ENCODE measurements around the gene SPATA6. TPM values are rescaled to one million over a fixed set of nuclear protein-coding genes. Genes with fewer than 3 reads are reported as not detected.
"Not testable (repeated sequence)": the region's sequence is repeated elsewhere in the genome, so short reads cannot be mapped to it uniquely, and the experiment has no call there.

Gene SPATA6
- total RNA-seq, 2 donors from 2014 or later = 1.1 to 2.7 TPM

GRCh38 chr1:48435312-48436002, 36.5 kb downstream of the SPATA6 start:
- ATAC-seq (replicated peaks); H3K36me3 Mint-ChIP-seq (ENCODE audit: low read depth); H3K27me3 Mint-ChIP-seq; H3K9me3 Mint-ChIP-seq; H3K4me1 Mint-ChIP-seq; H3K4me3 Mint-ChIP-seq; H3K27ac Mint-ChIP-seq: not testable (repeated sequence)

- Mint-ChIP-seq H3K4me3 (no peak overlapping the region), H3K27ac (no peak overlapping the region), H3K4me1 (no peaks in the 10 kb centered on the region), H3K36me3 (ENCODE audit: low read depth) (no peaks in the 10 kb centered on the region), H3K27me3 (no peaks in the 10 kb centered on the region), H3K9me3 (peaks cover 7% of the 10 kb centered on the region)
- ATAC-seq (replicated peaks) = no peak
Observed at GRCh38 chr1:48430832-48431231, 41.2 kb downstream of the SPATA6 start.

GRCh38 chr1:48422009-48422408, 50.0 kb downstream of the SPATA6 start:
- H3K36me3 Mint-ChIP-seq (ENCODE audit: low read depth) = peaks cover 5% of the 10 kb centered on the region
- no peak for ATAC-seq (replicated peaks)
- no peaks in the 10 kb centered on the region for H3K9me3 Mint-ChIP-seq
- H3K4me1 Mint-ChIP-seq = no peaks in the 10 kb centered on the region
- H3K27ac Mint-ChIP-seq = no peak overlapping the region
- H3K27me3 Mint-ChIP-seq = no peaks in the 10 kb centered on the region
- H3K4me3 Mint-ChIP-seq = no peak overlapping the region

- Mint-ChIP-seq H3K36me3 (ENCODE audit: low read depth) (no peaks in the 10 kb centered on the region), H3K9me3 (no peaks in the 10 kb centered on the region), H3K27ac (no peak overlapping the region), H3K27me3 (no peaks in the 10 kb centered on the region), H3K4me1 (no peaks in the 10 kb centered on the region), H3K4me3 (no peak overlapping the region)
- no peak for ATAC-seq (replicated peaks)
Observed at GRCh38 chr1:48418742-48419141, 53.3 kb downstream of the SPATA6 start.

DNA sequence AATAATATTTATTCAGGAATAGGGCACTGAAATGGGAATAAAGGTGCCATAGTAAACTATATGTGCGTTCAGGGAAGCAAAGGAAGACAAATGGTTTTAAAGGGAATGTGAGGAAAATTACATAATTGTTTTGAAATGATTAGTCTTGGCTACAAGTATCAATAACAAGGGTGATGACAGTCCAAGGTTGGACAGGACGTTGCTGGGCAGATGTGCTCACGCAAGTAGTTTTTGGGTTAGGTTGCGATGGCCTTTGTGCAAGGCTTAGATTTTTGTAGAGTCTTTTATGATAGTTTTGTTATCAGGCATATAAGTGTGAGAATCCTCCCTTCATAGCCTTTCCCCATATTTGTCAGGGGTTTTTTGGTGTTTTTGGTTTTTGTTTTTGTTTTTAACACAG, 57.0 kb downstream of the SPATA6 start:
- ATAC-seq (replicated peaks) = no peak
- H3K27ac Mint-ChIP-seq = no peak overlapping the region
- H3K9me3 Mint-ChIP-seq = no peaks in the 10 kb centered on the region

DNA sequence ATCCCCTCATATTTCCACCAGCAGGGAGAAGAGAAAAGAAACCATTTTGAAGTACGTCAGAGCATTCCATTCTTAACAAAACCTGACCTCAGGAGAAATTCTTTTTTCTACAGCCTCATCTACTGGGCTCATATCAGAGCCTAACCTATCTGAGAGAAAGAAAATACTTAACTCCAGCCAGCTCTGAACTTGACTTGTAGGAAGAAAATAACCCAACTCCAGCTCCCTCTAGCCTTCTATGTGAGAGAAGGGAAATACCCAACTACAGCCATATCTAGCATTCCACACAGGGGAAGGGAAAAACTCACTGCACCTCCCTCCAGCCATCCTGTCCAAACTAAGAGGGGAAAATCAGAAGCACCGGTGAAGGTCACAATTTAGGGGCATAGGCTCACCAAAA, 57.7 kb downstream of the SPATA6 start:
- no peak overlapping the region for H3K27ac Mint-ChIP-seq

More for the DNA sequence above, 57.0 kb downstream of the SPATA6 start:
- Mint-ChIP-seq H3K4me3 (no peak overlapping the region), H3K36me3 (ENCODE audit: low read depth) (no peaks in the 10 kb centered on the region), H3K4me1 (no peaks in the 10 kb centered on the region), H3K27me3 (no peaks in the 10 kb centered on the region)

DNA sequence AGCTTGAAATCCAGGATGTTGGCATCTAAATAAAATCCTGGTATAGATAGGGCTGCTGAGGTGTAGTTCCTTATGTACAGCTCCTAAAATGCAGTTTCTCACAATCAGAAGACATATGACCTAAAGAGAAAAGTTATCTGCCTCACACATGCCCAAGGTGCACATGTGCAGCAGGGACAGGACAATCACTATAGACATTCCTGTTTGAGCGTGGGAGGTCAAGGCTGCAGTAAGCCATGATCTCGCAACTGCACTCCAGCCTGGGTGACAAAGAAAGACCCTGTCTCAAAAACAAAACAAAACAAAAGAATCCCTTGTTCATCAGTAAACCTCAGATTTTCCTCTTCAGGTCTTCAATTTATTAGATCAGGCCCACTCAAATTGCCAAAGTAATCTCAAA, 66.1 kb downstream of the SPATA6 start:
- no peaks in the 10 kb centered on the region for H3K27me3 Mint-ChIP-seq
- H3K36me3 Mint-ChIP-seq (ENCODE audit: low read depth) = no peaks in the 10 kb centered on the region
- H3K27ac Mint-ChIP-seq = no peak overlapping the region
- no peaks in the 10 kb centered on the region for H3K4me1 Mint-ChIP-seq
- no peaks in the 10 kb centered on the region for H3K9me3 Mint-ChIP-seq
- H3K4me3 Mint-ChIP-seq = no peak overlapping the region
- ATAC-seq (replicated peaks) = no peak

More for the DNA sequence above, 57.7 kb downstream of the SPATA6 start:
- no peaks in the 10 kb centered on the region for H3K4me1 Mint-ChIP-seq
- ATAC-seq (replicated peaks) = no peak
- no peak overlapping the region for H3K4me3 Mint-ChIP-seq
- H3K27me3 Mint-ChIP-seq = no peaks in the 10 kb centered on the region
- H3K9me3 Mint-ChIP-seq = no peaks in the 10 kb centered on the region
- no peaks in the 10 kb centered on the region for H3K36me3 Mint-ChIP-seq (ENCODE audit: low read depth)

- Mint-ChIP-seq H3K9me3 (no peaks in the 10 kb centered on the region), H3K36me3 (ENCODE audit: low read depth) (no peaks in the 10 kb centered on the region), H3K27ac (no peak overlapping the region), H3K4me3 (no peak overlapping the region), H3K27me3 (no peaks in the 10 kb centered on the region), H3K4me1 (no peaks in the 10 kb centered on the region)
- ATAC-seq (replicated peaks) = no peak
Observed at GRCh38 chr1:48405400-48405799, 66.6 kb downstream of the SPATA6 start.

- no peak overlapping the region for H3K27ac Mint-ChIP-seq
- no peaks in the 10 kb centered on the region for H3K9me3 Mint-ChIP-seq
- H3K4me3 Mint-ChIP-seq = no peak overlapping the region
- H3K4me1 Mint-ChIP-seq = no peaks in the 10 kb centered on the region
- ATAC-seq (replicated peaks) = no peak
- no peaks in the 10 kb centered on the region for H3K36me3 Mint-ChIP-seq (ENCODE audit: low read depth)
- no peaks in the 10 kb centered on the region for H3K27me3 Mint-ChIP-seq
Observed at GRCh38 chr1:48402599-48402998, 69.4 kb downstream of the SPATA6 start.

DNA sequence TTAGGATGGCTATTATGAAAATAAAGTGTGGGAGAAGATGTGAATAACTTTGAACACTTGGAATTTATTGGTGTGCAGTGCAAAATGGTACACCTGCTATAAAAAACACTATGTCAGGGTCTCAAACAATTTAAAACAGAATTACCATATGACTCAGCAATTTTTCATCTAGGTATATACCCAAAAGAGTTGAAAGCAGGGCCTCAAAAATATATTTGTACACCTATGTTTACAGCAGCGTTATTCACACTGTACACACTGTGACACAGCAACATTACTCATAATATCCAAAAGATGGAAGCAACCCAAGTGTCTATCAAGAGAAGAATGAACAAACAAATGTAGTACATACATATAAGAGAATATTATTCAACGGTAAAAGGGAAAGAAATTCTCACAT, 75.8 kb downstream of the SPATA6 start:
- no peak overlapping the region for H3K27ac Mint-ChIP-seq

DNA sequence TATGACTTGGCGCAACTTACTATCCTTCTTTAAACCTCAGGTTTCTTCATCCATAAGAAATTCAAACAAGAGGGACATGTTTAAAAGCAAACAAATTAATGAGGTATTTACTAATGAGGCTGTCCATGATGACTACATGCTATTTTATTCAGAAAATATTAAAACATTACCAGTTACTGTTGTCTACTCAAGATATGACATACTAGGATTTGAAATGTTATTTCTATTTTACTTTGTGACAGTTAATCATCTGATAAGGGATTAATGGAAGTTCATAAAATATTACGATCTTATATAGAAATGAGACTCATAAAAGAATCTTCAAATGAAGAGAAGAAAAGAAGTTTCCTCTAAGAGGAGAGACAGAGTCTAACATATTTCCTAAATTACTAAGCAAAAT, 80.1 kb downstream of the SPATA6 start:
- no peaks in the 10 kb centered on the region for H3K9me3 Mint-ChIP-seq
- no peak overlapping the region for H3K4me3 Mint-ChIP-seq
- H3K36me3 Mint-ChIP-seq (ENCODE audit: low read depth) = peaks cover 6% of the 10 kb centered on the region
- H3K27me3 Mint-ChIP-seq = no peaks in the 10 kb centered on the region
- no peak for ATAC-seq (replicated peaks)
- no peak overlapping the region for H3K27ac Mint-ChIP-seq
- no peaks in the 10 kb centered on the region for H3K4me1 Mint-ChIP-seq

More for the DNA sequence above, 75.8 kb downstream of the SPATA6 start:
- peaks cover 6% of the 10 kb centered on the region for H3K36me3 Mint-ChIP-seq (ENCODE audit: low read depth)
- no peak for ATAC-seq (replicated peaks)
- H3K9me3 Mint-ChIP-seq = no peaks in the 10 kb centered on the region
- H3K4me1 Mint-ChIP-seq = no peaks in the 10 kb centered on the region
- no peaks in the 10 kb centered on the region for H3K27me3 Mint-ChIP-seq
- no peak overlapping the region for H3K4me3 Mint-ChIP-seq

- Mint-ChIP-seq H3K27me3 (no peaks in the 10 kb centered on the region), H3K36me3 (ENCODE audit: low read depth) (no peaks in the 10 kb centered on the region), H3K9me3 (no peaks in the 10 kb centered on the region), H3K4me3 (no peak overlapping the region), H3K4me1 (no peaks in the 10 kb centered on the region), H3K27ac (no peak overlapping the region)
- no peak for ATAC-seq (replicated peaks)
Observed at GRCh38 chr1:48387409-48387808, 84.6 kb downstream of the SPATA6 start.

DNA sequence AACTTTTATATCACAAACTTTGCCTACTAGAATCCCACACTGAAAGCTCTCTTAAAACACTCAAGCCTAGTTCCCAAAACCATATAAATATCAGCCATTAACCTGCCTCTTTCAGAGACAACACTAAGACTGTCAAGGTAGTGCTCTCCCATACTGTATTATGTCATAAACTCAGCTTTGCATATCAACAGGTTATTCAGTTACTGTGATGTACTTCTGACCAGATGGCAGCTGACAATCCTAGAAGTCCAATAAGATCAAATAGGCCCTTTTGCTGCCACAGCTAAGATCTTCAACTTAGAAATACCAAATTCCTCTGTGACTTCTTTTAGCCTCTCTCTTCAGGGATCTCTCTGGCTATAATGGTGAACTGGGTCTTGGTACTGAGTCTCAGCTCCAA, 97.2 kb downstream of the SPATA6 start:
- H3K9me3 Mint-ChIP-seq = peaks cover 9% of the 10 kb centered on the region
- H3K4me3 Mint-ChIP-seq = no peak overlapping the region
- no peaks in the 10 kb centered on the region for H3K27me3 Mint-ChIP-seq
- no peak for ATAC-seq (replicated peaks)
- no peak overlapping the region for H3K27ac Mint-ChIP-seq
- H3K4me1 Mint-ChIP-seq = no peaks in the 10 kb centered on the region
- no peaks in the 10 kb centered on the region for H3K36me3 Mint-ChIP-seq (ENCODE audit: low read depth)

GRCh38 chr1:48371598-48371997, 100.4 kb downstream of the SPATA6 start:
- Mint-ChIP-seq H3K4me1 (no peaks in the 10 kb centered on the region), H3K9me3 (peaks cover 12% of the 10 kb centered on the region), H3K27me3 (no peaks in the 10 kb centered on the region), H3K36me3 (ENCODE audit: low read depth) (no peaks in the 10 kb centered on the region), H3K27ac (no peak overlapping the region), H3K4me3 (no peak overlapping the region)
- no peak for ATAC-seq (replicated peaks)

DNA sequence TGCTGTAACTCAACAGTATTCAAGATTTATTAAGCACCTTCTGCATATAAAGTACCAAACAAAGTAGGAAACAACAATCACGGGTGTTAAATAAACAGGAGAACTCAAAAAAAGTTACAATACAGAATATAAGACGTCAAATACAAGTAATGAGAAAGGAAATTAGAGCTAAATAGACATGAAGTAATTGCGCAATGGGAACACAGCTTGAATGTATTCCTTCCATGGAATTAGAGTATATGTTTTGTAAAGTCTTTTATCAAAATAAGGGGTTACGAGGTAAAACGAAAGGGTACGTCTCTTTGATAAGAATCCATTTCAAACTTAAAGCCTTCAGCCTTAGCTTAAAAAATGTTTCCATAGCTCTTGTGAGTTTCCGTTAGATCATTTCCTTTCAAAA, 109.1 kb downstream of the SPATA6 start:
- Mint-ChIP-seq H3K27me3 (no peaks in the 10 kb centered on the region), H3K27ac (no peak overlapping the region), H3K4me3 (no peak overlapping the region), H3K9me3 (peaks cover 10% of the 10 kb centered on the region), H3K4me1 (no peaks in the 10 kb centered on the region), H3K36me3 (ENCODE audit: low read depth) (no peaks in the 10 kb centered on the region)
- no peak for ATAC-seq (replicated peaks)

- Mint-ChIP-seq H3K4me1 (no peaks in the 10 kb centered on the region), H3K9me3 (no peaks in the 10 kb centered on the region), H3K27ac (no peak overlapping the region), H3K4me3 (no peak overlapping the region), H3K36me3 (ENCODE audit: low read depth) (no peaks in the 10 kb centered on the region), H3K27me3 (no peaks in the 10 kb centered on the region)
- ATAC-seq (replicated peaks) = no peak
Observed at GRCh38 chr1:48356901-48357300, 115.1 kb downstream of the SPATA6 start.

All from activated T-helper 17 cell treated with anti-CD3 and anti-CD28 coated beads, Interleukin-2, amount 50 U/mL, for 72 hours (primary cell).